22Rv1 (cell line): ENCODE results near the gene RUNX2.

Experiments used
- H3K27ac ChIP-seq: fragments of 450-650 bp; 2 replicates; pipeline ENCODE4 v1.5.1; 2017
- ZFX ChIP-seq: fragments of 450-650 bp; IDR thresholded peaks from 2 replicates; pipeline ENCODE4 v1.6.1; 2017; ENCODE audit warnings: antibody characterized with exemption, borderline replicate concordance
- TF ChIP-seq, protein P1 (sequence below): fragments of 450-650 bp; IDR thresholded peaks from 2 replicates; pipeline ENCODE4 v1.5.1; 2017; ENCODE audit warnings: mild to moderate bottlenecking

Gene RUNX2

DNA sequence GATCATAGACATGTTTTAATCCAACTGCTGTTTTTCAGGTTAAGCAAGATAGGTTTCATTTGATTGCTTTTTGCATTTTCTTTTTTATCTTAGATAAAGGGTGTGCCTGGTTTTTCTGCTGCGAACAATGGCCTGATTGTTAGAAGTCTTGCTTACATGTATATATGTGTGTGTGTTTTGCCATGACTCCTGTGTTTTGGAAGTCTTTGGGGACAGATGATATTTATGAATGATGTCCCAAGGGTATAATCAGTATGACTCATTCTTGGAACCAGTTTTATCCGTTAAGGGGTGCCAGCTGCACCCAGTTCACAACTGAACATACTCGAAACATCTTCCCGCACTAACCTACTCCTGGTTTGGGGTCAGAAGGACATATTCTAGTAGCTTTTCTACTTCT, 279.7 kb downstream of the RUNX2 start:
- TF ChIP-seq ZFX: no peak
- TF ChIP-seq, protein P1, sequence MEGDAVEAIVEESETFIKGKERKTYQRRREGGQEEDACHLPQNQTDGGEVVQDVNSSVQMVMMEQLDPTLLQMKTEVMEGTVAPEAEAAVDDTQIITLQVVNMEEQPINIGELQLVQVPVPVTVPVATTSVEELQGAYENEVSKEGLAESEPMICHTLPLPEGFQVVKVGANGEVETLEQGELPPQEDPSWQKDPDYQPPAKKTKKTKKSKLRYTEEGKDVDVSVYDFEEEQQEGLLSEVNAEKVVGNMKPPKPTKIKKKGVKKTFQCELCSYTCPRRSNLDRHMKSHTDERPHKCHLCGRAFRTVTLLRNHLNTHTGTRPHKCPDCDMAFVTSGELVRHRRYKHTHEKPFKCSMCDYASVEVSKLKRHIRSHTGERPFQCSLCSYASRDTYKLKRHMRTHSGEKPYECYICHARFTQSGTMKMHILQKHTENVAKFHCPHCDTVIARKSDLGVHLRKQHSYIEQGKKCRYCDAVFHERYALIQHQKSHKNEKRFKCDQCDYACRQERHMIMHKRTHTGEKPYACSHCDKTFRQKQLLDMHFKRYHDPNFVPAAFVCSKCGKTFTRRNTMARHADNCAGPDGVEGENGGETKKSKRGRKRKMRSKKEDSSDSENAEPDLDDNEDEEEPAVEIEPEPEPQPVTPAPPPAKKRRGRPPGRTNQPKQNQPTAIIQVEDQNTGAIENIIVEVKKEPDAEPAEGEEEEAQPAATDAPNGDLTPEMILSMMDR: no peak
- H3K27ac ChIP-seq: no peak overlapping the region

DNA sequence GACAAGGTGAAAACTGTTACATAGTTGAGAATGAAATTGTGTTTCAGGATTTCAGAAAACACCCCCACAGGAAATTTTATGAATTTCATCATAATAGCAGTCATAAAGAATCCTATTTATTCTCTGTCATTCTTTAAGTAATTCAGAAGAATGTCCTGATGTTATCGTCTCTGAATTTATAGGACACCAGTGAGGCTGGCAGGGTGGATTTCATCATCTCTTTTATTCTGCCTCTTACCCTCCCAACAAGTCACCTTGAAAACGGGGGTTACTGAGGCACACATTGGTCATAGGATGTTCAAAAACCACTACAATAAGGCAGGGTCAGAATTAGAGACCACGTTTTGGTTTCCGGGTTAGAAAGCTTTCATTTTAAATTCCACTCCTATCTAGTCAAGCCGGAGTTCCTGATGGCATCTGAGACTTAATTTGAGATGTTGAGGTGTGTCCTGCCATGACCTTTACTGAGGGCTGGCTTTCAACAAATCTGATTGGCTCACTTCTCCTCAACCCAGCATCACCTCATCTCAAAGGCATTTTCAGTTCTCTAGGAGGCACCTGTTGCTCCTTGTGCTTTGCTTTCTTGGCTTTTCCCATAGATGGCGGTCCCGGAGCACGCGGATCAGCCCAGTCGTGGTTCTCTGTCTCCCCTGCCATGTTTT, 280.3 kb downstream of the RUNX2 start:
- no peak overlapping the region for H3K27ac ChIP-seq
- TF ChIP-seq ZFX: no peak
- TF ChIP-seq, protein P1: no peak

DNA sequence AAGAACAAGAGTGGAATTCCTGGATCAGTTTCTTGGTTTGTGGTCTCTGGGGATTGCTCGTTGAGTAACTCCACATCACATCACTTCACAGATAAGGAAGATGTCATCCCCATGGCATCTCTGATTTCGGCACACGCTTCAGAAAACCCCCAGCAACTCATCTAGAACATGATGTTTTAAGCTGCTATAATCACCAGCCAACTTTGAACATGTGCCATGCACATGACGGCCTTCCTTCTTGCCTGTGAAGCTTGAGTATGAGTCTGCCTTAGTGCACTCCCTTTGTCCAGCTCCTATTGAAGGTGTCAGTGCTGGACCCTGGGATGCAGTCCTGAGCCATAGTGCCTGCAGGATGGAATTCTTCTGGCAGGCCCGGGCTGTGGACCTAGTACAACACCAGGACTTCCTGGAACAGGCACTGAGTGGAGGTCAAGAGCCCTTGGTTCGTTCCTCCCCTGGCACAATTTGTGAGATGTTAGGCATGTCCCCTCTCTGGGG, 281.1 kb downstream of the RUNX2 start:
- no peak overlapping the region for H3K27ac ChIP-seq

DNA sequence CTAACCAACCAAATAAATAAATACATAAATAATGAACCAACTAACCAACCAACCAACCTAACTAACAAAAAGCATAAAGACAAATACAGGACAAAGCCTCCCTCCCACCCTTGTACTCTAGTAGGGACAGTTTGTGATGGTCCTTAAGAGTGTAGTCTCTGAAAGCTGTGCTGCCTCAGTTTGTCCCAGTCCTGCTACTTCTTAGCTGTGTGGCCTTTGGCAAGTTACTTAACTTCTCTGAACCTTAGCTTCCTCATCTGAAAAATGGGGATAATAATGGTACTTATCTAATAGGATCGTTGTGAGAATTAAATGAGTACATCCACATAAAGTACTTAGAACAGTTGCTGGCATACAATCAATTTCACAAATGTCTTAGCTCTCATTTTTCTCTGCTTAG, 282.2 kb downstream of the RUNX2 start:
- no peak overlapping the region for H3K27ac ChIP-seq
- TF ChIP-seq, protein P1: no peak
- no peak for TF ChIP-seq ZFX

More for the DNA sequence above, 281.1 kb downstream of the RUNX2 start:
- no peak for TF ChIP-seq ZFX
- TF ChIP-seq, protein P1: no peak

DNA sequence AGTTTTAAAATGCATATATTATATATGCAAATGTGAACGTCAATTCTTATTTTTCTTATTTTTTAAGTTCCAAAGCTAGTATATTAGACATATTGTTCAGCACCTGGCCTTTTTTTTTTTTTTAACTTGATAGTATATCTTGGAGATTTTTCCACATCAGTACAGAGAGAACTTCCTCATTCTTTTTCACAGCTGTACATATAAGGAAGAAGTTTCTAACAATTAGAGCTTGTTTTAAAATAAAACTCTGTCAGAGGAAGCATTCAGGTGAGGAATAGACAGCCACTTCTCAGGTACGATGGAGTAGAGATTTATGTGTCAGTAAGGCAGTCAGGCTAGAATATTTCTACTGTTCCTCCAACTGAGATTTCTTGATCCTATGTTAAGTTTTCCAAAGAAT, 282.7 kb downstream of the RUNX2 start:
- no peak overlapping the region for H3K27ac ChIP-seq
- TF ChIP-seq, protein P1: no peak
- no peak for TF ChIP-seq ZFX

DNA sequence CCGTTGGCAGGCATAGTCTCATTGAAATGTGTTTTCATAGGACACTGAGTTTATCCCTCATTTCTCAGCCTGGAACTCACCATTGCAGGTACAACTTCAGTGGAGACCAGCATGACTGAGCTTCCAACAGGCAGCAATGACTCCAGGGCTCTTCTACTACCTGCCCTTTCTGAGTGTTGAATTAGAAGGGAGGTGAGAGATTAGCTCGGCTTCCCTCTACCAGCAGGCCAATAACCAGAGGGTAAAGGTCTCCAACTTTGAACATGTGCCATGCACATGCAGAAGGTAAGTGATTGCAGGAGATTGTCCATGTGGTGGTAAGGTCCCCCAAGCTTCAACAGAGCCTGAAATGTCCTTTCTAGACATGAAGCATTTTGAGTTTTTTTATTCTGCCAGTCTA, 283.4 kb downstream of the RUNX2 start:
- TF ChIP-seq ZFX: no peak
- H3K27ac ChIP-seq: no peak overlapping the region

DNA sequence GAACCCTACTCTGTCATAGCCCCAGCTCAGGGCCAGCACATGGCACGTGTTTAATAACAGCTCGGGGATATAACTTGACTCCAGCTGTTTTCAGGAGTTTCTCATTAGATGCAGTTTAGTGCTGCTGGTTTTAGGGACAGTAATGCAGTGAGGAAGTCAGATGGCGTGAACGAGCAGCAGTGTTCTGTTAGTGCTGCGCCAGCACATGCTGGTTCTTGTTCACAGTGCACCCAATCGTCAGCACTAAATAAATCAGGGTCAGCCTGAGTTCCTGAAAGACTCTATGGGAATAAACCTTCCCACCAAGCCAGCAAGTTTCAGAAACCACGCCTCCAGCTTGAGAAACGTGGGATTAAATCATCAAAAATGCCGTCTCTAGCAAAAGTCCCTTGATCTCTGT, 285.5 kb downstream of the RUNX2 start:
- TF ChIP-seq ZFX: no peak
- TF ChIP-seq, protein P1: no peak
- no peak overlapping the region for H3K27ac ChIP-seq
